ENCODE measurements around the gene DPF3.

Gene DPF3

DNA sequence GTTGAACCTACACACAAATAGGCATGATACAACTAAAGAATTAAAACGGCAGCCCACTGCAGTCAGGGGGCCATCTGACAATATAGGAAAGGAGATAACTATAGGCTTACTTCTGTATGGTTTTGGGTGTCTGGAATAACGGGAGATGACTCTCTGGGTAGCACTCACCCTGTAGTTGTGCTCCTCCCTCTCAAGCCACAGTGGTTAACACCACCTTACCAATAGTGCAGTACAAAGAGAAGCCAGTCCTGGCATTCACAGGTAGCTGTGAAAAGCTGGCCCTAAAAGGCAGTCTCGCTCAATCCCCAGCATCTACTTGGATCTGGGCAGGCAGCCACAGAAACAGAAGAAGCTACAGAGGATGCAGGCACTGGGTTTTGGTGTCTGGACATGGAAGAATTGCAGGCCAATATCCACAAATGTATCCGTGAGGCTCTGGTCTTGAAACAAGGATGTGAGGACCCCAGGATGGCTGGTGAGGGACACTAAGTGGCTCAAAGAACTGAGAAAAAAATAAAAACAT is 93.0 kb downstream of the DPF3 start:
- DNase-seq (ENCODE audit: low spot score): no peak

DNA sequence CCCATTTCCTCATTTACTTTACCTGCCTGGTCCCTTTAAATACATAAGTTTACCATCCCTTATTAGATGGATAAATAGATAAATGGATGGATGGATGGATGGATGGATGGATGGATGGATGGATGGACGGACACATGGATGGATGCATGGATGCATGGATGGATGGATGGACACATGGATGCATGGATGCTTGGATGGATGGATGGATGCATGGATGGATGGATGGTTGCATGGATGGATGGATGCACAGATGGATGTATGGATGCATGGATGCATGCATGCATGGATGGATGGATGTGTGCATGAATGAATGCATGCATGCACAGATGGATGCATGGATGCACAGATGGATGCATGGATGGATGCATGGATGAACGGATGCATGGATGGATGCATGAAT is 93.6 kb downstream of the DPF3 start:
- DNase-seq (ENCODE audit: low spot score): no peak

DNA sequence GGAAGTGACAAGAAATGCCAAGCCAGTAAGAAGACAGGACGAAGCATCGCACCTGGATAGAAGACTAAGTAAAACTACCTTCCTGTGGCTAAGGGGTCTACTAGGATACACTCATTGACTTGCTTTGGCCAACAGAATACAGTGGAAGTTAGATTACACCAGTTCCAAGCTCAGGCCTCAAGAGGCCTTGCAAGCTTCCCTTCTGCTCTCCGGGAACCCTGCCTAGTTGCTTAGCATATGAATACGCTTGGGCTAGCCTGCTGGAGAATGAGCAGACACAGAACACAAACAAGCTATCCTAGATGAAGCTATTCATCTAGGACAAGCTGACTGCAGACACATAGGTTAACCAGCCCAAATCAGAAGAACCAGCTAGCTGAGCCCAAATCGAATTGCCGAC is 97.0 kb downstream of the DPF3 start:
- DNase-seq (ENCODE audit: low spot score): peak; percentile 66

DNA sequence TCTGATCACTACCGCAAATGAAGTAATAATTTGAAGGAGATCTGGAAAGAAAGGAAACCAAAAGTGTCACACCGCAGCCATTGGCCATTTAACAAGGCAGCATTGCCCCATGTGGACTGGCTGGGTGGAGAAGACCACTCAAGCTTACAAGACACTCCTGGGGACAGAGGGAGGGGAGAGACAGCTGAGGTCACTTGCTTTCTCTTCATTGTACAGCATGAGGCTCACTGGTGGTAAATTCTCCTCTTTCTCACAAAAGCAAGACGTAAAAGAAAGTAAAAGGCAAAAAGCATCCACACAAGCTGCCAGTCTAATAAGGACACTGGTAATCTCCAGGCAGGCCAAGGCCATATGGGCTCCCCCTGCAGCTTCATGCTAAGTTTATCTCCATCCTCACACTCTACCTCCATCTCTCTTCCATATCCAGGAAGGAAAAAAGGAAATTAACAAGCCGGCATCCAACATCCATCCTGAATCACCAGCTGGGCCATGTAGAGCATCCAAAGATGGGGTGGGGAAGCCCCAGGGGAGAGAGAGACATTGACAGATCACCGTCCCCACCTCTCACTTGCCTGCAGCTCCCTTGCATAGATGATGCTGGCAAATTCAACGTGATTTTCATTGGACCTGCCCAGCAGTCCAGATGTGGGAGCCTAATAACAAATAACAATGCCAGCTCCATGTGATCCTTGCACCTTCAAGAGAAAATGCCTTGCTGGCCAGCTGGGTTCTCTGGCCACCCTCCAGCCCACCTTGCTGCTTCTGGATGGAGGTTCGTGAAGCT is 100.6 kb downstream of the DPF3 start:
- DNase-seq (ENCODE audit: low spot score): no peak

DNA sequence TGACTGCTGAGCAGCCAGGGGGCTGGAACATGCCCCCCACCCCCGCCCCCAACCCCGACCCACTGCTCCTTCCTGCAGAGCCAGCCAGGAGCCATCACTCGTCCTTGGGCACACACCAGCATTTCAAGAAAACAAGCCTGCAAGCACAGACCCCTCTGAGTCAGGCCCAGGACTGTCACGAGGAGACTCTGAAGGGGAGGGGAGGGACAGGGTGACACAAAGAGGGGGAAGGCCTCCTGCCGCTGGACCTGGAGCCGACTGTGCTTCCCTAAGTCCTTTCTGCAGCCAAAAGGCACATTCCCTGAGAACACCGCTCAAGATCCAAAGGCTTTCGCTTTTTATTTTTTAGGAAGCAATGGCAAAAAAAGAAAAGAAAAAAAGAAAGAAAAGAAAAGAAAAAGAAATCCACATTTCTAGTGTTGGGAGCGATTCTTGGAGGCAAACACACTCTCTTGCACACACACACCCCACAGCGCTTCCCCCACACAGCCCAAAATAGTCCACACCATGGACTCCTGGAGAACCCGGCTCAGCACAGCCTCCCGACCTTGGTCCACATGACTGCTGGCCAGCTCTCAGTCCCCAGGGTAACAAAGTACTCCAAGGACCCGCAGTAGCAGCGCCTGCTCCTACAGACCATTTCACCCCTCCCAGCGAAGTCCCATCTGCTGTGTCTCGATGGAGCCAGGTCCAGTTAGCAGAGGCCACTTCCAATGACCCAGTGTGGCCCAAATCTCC is 101.7 kb downstream of the DPF3 start:
- peak; percentile 84 for DNase-seq (ENCODE audit: low spot score)

DNA sequence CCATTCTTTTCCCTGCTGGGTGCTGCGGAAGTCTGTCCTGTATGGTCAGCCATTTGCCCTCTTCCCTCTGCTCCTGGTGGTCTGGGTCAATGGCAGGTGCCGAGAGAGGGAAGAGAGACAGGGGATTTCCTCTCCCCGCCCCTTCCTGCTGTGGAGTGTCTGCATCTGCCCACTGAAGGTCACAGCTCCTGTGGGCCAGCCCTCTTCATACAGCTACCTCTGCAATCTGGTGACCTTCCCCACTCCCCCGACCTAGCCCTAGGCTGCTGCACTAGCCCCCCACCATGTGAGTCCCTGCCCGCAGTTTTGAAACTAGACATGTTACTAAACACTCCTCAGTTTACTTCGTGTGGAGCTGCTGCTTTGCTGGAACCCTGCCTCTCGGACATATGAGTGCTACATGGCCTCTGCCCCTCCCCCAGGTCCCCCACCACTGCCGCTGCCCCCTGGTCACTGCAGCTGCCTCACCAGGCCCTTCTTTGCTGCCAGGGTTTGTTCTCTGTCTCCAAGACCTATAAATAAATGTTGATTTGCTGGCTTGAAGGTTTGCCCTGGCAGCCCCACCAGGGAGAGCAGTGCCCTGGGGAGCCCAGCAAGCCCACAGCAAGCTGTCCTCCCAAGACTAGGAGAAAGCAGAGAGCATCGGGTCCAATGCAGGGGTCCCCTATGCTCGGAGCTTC is 102.9 kb downstream of the DPF3 start:
- DNase-seq (ENCODE audit: low spot score): peak; percentile 63

DNA sequence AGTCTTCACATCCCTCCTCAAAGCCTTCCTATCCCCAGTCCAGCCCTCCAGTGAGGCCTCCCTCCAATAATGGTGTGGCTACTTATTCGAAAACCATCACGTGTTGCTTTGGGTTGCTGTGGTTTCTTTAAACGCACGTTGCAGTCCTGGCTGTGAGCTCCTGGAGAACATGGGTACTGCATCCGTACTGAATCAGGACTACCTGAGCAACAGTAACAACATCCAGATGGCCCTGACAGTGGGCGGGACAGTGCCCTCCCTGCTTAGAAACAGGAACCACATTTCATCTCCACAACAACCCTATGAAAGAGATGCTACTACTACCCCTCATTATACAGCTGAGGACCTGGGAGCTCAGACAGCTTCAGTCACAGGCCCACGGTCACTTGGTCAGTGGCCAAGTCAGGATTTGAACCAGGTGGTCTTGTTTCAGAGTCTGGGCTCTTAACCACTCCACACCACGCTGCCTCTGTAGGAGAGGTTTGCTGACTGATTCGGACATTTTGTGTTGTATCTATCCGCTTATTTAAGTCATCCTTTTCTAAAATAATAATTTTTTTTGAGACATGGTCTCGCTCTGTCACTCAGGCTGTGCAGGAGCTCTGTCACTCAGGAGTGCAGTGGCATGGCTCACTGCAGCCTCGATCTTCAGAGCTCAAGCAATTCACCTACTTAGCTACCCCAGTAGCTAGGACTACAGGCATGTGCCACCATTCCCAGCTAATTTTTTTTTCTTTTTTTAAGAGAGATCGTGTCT is 104.8 kb downstream of the DPF3 start:
- no peak for DNase-seq (ENCODE audit: low spot score)

DNA sequence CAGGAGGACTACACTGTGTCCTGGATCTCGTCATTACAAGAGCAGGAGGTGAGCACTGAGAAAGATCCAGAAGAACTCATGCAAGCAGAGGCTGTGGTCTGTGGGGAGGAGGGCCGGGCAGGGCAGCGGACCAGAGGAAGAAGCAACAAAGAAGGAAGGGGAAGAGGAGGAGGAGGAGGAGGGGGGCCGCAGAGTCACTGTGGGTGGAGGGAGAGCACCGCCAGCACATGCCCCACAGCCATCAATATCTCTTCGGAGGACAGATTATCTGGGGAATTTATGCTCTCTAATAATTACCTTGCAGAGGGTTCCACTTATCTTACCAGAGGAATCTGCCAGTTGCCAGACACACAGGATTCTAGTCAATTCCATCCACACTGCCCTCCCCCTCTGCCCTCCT is 105.6 kb downstream of the DPF3 start:
- DNase-seq (ENCODE audit: low spot score): no peak

DNA sequence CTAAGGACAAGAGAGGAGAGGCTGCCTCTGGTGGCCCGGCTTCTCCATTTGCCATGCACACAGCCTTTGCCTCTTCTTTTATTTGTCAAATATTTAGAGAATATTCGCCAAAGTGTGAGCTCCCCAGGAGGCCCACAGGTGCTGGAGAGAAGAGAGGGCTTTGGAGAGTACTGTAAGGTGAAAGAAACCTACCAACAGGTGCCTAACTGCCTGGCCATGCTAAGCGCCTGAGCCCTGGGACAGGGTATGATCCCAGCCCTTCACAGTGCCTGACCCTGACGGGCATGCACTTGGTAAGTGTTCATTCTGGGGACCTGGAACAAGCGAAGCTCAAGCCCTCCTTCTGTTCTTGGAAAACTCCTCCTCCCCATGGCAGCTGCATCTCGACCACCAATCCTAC is 106.1 kb downstream of the DPF3 start:
- DNase-seq (ENCODE audit: low spot score): no peak

DNA sequence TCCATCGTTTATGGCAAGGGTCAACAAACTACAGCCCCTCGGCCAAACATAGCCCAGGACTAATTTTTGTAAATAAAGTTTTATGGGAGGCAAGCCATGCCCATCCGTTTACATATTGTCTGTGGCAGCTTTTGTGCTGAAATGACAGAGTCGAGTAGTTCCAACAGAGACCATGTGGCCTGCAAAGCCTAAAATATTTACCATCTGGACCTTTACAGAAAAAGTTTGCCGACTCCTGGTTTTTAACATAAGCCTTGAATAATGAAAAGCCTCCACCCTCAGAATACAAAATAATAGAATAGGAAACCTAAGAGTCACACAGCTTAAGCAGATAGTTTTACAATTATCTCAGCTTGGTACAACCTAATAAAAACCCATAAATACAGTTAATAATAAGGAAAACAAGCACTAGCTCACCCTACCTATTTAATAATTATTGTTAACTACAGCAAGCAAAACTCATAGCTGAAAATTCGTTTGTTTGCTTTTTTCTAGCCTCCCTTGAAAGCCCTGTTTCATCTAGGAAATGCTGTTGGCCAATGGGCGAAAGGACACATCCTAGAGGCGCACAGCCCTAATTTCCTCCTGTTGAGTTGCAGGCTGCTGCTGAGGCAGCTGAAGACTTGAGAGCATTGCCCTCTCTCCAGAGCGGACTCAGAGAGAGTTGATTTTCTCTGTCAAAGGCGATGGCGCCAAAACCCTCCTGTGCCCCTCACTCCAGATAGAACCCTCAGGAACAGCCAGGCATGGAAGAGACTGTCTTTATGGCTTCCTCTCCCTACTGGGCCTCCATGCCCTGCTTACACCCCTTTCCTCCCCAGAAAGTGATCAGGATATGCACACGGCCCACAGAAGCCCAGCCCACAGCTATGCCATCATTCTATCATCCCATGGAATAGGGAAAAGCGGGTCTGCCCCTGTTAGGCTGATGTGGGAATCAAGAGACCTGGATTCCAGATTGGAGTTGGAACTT is 107.2 kb downstream of the DPF3 start:
- no peak for DNase-seq (ENCODE audit: low spot score)

DNA sequence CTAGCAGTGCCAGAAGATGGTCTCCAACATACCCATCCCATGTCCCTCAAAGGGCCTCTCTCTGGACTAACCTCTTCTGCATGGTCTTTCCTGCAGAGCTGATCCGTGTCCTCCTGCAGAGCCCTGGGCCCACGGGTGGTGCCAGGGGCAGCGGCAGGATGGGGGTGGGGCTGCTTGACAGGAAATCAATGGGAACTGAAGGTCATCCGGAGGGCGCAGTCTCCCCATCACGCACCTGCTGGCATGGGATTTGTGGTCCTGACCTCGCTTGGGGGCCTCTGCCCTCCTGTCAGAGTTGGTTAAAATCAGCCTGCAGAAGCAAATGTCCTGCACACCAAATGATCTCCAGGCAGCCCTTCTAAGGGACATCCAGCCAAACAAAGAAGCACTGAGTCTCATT is 110.2 kb downstream of the DPF3 start:
- DNase-seq (ENCODE audit: low spot score): no peak

DNA sequence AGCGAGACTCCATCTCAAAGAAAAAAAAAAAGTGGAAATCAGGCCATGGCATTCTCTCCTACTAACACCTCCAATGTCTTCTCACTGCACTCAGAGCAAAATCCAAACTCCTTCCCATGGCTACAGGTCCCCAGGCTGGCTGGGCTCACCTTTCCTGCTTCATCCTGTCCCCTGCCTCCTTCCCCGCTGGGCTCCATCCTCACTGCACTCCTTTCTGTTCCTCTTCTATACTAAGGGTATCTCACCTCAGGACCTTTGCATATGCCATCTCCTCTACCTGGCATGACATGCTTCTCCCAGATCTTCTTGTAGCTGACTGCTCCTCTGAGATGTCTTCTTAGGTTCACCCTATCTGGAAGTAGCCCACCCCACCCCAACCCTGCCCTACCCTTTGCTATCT is 111.1 kb downstream of the DPF3 start:
- no peak for DNase-seq (ENCODE audit: low spot score)

DNA sequence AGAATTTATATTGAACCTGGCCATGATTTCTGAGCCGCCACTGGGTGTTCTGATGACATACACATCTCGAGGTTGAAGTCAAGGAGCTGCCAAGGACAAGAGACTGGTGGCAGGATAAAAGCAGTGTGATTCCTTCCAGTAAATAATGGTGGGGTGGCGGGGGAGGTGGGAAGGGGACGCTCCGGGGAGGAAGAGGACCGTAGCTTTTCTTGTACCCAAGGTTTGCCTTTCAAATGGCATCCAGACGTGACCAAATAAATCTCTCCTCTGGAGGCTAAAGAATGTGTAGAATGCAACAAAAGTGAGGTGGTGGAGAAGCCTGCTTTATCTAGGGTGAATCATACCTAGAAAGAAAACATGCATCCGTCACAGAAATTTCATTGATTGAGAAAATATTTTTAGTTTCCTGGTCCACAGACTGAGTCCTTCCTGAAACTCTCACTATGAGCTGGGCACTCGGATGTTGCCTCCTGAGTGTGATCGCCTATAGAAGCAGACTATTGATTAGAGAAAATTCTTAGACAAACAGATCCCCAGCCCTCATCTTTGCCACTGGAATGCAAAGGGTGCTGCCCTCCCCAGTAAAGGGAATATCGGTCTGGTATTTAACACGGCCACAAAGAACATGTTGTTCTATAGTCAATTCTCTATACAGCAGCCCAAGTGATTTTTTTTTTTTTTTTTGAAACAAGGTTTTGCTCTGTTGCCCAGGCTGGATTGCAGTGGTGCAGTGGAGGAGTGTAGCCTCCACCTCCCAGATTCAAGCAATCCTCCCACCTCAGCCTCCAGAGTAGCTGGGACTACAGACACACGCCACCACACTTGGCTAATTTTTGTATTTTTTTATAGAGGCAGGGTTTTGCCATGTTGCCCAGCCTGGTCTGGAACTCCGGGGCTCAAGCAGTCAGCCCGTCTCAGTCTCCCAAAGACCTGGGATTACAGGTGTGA is 112.1 kb downstream of the DPF3 start:
- no peak for DNase-seq (ENCODE audit: low spot score)

DNA sequence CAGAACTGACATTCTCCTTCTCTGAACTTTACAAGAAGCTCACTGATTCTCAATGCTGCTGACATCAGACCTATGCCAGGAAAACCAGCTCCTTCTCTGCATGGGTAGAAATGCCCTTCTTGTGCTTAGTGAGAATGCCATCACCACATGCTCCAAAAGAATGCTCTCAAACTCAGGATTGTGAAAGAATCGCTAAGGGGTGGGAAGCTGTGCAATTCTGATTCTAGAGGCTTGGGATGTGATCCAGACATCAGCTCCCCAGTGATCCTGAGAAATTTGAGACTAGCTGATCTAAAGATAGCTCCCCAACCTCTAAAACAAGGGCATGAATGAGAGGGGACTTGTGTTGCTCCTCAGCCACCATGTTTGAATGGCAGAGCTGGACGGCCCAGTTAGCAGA is 113.2 kb downstream of the DPF3 start:
- no peak for DNase-seq (ENCODE audit: low spot score)

DNA sequence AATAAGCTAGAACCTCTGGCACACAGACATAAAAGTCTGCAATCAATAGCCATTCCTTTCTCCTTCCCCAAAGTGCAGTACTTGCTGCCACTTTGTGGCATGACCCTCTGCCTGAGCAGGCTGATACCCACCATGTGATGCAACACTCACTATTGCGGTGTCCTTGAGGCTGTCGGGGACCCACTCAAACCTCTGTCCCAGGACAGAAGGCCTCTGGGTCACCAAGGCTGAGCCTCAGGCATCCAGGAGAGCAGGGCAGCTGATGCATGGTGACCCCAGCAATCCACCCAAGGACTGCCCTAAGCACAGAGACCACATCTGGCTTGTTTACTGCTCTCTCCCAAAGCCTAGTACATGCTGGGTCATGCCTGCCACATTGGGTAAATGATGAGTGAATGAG is 114.2 kb downstream of the DPF3 start:
- DNase-seq (ENCODE audit: low spot score): no peak

DNA sequence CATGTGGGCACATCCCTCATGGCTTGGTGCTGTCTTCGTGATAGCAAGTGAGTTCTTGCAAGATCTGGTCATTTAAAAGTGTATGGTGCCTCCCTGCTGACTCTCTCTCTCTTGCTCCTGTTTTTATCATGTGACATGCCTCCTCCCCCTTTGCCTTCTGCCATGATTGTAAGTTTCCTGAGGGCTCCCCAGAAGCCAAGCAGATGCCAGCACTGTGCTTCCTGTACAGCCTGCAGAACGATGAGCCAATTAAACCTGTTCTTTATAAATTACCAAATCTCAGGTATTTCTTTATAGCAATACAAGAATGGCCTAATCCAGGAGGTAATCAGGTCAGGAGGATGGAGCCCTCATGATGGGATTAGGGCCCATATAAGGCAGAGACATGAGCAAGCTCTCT is 116.3 kb downstream of the DPF3 start:
- DNase-seq (ENCODE audit: low spot score): no peak

DNA sequence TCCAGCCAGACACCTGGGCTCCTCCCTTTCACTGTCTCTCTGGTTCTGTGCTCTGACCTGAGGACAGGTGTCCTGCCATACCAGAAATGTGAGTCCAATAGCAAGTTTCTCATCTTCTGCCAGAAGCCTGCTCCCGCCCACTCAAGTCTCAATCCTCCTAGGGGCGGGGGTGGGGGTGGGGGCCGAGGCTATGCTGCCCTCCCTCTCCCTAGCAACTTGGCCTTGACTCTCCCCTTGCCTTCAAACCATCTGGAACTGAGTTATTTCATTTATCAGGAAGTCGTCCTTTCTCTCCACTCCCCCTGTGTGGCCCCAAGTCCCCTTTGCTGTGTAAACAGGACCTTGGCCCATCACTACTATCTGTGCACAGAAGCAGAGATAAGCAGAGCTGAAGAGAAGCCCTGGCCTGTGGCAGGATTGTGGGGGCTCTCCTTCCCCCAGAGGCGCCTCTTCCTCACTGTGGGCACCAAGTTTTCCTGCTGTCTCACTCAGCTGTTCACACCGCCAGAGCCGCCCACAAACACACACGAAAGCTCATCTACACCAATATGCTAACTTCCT is 117.1 kb downstream of the DPF3 start:
- DNase-seq (ENCODE audit: low spot score): peak; percentile 55

DNA sequence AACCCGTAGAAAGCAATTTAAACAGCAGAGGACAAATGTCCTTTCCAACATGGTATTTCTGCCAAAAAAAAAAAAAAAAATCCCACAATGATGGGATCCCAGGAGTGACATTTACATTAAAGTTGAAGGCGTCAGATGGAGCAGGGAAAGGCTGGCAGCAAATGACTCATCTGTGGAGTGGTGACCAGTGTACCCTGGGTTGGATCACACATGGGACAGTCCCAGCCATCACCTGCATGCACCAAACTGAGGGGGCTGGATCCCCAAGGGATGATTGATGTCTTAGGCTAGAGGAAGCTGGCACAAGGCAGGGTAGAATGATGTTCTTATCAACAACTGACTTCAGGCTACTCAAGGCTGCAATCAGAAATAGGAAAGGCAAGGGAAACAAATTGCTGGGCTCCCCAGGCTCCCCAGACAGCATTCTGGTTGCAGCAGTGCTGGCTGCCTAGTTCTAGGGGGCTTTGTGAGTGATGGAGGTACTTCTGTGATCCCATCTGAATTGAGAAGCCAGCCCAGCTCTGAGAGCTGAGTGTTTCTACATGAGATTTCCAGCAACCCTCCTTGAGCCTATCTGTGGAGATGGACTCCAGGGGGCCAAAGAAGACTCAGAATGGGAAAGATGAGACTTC is 117.9 kb downstream of the DPF3 start:
- no peak for DNase-seq (ENCODE audit: low spot score)

All from Ammon's horn (tissue), 1 donor.